Measurements from ENCODE around the gene RPH3AL. TPM values are rescaled to one million over a fixed set of nuclear protein-coding genes. Genes with fewer than 3 reads are reported as not detected.

Gene RPH3AL
- total and polyA plus RNA-seq, 8 donors = 43.4 to 89.1 (median 56.0) TPM

DNA sequence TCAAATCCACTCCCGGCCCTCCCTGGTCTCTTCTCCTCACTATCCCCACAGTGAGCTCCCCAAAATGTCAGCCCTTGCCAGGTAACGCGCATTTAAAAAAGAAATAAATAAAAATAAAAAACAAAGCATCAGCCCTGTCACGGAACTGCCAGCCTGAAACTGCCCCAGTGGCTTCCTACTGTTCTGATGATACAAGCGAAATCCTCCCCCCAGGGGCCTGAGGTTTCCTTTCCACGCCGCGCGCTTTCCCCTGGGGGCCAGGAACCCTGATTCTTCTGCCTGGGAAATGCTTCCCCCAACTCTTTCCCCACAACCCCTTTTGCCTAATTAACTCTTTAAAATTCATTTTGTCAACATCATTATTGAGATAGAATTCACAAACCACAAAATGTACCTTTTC lies 12.2 kb upstream of the RPH3AL start:
- FAIRE-seq (no peak), ATAC-seq (no peak)

DNA sequence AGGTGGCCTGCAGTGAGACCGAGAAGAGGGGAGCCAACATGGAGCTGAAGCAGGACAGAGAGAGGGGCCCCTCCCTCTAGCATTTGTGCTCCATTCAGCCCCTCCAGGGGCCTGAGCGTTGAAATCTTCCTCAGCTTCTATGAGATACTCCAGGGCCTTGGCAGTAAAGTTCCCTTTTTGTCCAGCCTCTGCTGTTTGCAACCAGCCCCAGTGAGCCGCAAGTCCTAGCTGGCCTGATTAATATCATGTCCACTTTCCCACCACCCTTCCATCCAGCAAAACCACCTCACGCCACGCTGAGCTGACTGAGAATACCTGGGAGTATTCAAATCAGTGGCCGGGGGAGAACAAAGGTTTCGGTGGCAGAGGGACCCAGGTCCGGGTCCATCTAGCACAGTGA lies 11.7 kb upstream of the RPH3AL start:
- H3K9me3 ChIP-seq = no peaks in the 10 kb centered on the region
- no peak overlapping the region for H3K27ac ChIP-seq
- no peak for FAIRE-seq
- 73 to 83% methylated on average over 8 of the region's 8 CpGs for WGBS, 2 donors
- peak in 1 of 6 donors; percentile 23 for DNase-seq
- H3K36me3 ChIP-seq = no peaks in the 10 kb centered on the region
- TF ChIP-seq, protein P1, sequence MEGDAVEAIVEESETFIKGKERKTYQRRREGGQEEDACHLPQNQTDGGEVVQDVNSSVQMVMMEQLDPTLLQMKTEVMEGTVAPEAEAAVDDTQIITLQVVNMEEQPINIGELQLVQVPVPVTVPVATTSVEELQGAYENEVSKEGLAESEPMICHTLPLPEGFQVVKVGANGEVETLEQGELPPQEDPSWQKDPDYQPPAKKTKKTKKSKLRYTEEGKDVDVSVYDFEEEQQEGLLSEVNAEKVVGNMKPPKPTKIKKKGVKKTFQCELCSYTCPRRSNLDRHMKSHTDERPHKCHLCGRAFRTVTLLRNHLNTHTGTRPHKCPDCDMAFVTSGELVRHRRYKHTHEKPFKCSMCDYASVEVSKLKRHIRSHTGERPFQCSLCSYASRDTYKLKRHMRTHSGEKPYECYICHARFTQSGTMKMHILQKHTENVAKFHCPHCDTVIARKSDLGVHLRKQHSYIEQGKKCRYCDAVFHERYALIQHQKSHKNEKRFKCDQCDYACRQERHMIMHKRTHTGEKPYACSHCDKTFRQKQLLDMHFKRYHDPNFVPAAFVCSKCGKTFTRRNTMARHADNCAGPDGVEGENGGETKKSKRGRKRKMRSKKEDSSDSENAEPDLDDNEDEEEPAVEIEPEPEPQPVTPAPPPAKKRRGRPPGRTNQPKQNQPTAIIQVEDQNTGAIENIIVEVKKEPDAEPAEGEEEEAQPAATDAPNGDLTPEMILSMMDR (IDR thresholded peaks at IDR 0.05) = no peak
- no peak overlapping the region for H3K4me3 ChIP-seq
- no peaks in the 10 kb centered on the region for H3K4me1 ChIP-seq
- no peaks in the 10 kb centered on the region for H3K27me3 ChIP-seq
- ATAC-seq = peak in 1 of 4 donors; percentile 26
- intact Hi-C loops (cut with DNase I) = no loop called here

More for the DNA sequence above, 12.2 kb upstream of the RPH3AL start:
- Histone ChIP-seq H3K27me3 (no peaks in the 10 kb centered on the region), H3K36me3 (no peaks in the 10 kb centered on the region), H3K27ac (no peak overlapping the region), H3K9me3 (no peaks in the 10 kb centered on the region), H3K4me1 (no peaks in the 10 kb centered on the region), H3K4me3 (no peak overlapping the region)
- intact Hi-C loops (cut with DNase I) = no loop called here
- 88 to 95% methylated on average over 9 of the region's 9 CpGs for WGBS, 2 donors
- TF ChIP-seq, protein P1 (IDR thresholded peaks at IDR 0.05) = no peak
- DNase-seq = no peak

DNA sequence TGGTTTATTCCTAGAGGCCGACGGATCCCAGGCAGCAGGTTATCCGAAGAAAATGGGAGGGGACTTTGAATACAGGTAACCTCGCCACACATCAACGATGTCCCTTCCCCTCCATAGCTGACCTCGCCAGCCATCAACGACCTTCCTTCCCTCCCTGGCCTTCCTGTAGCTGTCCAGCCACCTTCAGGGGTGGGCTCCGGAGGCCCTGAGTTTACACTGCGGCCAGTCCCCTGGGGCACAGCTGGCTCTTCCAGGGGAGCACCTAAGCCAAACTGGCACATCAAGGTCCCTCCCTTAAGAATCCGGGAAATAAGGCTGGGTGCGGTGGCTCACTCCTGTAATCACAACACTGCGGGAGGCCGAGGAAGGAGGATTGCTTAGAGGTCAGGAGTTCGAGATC lies 10.1 kb upstream of the RPH3AL start:
- Histone ChIP-seq H3K4me1 (no peaks in the 10 kb centered on the region), H3K27ac (no peak overlapping the region), H3K4me3 (no peak overlapping the region), H3K36me3 (no peaks in the 10 kb centered on the region), H3K9me3 (no peaks in the 10 kb centered on the region), H3K27me3 (no peaks in the 10 kb centered on the region)
- no peak for ATAC-seq
- 96% methylated on average over 14 of the region's 14 CpGs for WGBS, 2 donors
- DNase-seq = no peak
- intact Hi-C loops (cut with DNase I) = no loop called here
- TF ChIP-seq, protein P1 (IDR thresholded peaks at IDR 0.05) = no peak
- FAIRE-seq = no peak

DNA sequence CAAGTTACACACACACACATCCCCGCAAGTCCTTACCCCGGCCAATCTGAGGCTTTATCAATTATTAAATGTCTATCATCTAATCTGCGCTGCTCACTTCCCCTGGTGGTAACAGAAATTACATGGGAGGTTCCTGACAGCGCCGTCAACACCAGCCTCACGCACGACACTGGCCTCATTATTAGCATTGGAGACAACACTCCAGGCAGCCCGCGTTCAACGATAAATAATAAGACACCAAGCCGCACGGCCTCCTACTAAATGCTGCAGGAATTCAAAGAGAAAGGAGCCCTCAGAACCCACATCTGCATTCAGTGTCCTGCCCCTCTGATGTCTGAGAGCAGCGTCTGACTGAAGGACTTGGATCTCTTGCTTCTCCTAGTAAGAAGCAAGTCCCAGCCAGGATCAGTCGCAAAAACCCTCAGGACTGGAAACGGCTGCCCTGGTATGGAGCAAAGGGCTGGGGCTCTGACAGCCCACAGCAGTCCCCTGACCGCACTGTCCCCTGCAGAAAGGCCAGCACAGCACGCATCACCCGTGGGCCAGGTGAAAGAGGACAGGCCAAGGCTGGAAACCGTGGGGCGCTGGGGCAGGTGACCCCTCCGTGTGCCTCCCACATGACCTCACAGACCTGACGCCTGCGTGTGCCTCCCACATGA lies 7.6 kb upstream of the RPH3AL start:
- DNase-seq (peak in 1 of 6 donors; percentile 44), FAIRE-seq (no peak), ATAC-seq (no peak)
- H3K27me3 ChIP-seq = no peaks in the 10 kb centered on the region
- WGBS, 2 donors = 79 to 81% methylated on average over 22 of the region's 23 CpGs
- no peaks in the 10 kb centered on the region for H3K36me3 ChIP-seq
- no peak overlapping the region for H3K27ac ChIP-seq
- H3K9me3 ChIP-seq = no peaks in the 10 kb centered on the region
- H3K4me3 ChIP-seq = no peak overlapping the region
- no peaks in the 10 kb centered on the region for H3K4me1 ChIP-seq
- TF ChIP-seq, protein P1 (IDR thresholded peaks at IDR 0.05) = no peak
- intact Hi-C loops (cut with DNase I) = no loop called here

DNA sequence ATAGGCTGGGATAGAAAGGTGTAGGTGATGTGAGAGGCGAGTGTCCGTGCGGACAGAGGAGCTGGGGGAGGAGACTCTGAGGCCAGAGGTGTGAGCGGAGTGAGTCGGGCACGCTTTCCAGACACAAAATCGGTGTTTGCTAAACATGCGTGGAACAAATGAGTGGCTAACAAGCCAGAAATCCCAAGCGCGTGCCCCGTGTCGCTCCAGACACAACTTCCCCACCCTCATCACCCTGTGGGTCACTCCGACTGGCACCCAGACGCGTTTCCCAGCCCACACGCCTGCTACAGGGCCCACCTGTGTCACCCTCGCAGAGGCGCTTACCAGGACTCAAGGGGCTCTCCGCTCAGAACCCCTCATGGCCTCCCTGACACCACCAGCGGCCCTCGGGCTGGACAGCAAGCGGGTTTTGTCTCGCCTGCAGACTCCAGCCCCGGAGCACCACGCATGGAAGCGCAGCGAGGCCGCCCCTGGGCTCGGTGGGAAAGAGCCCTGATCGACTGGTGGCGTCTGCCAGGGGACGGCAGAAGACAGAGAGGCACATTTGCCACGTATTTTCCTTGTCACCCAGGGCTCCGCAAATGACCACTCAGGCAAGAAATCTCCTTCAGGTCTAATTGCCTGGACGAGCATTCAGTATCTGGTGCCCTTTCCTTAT lies 6.0 kb upstream of the RPH3AL start:
- peak in 3 of 4 donors; percentile 28 to 69 (median 65) for ATAC-seq

More for the DNA sequence above, 6.0 kb upstream of the RPH3AL start:
- Histone ChIP-seq H3K9me3 (no peaks in the 10 kb centered on the region), H3K27me3 (no peaks in the 10 kb centered on the region), H3K4me3 (peak overlapping the region in 1 of 4 donors; percentile 17), H3K4me1 (peaks cover 12 to 13% (median 12%) of the 10 kb centered on the region in 3 donors), H3K27ac (peak overlapping the region in 1 of 4 donors; percentile 41), H3K36me3 (no peaks in the 10 kb centered on the region)
- DNase-seq (peak in 2 of 6 donors; percentile 57 to 69), FAIRE-seq (no peak)
- TF ChIP-seq, protein P1 (IDR thresholded peaks at IDR 0.05) = no peak
- intact Hi-C loops (cut with DNase I) = no loop called here
- 92 to 94% methylated on average over 35 of the region's 35 CpGs for WGBS, 2 donors
